ENCODE data around the gene THG1L.
"Not testable (repeated sequence)": the region's sequence is repeated elsewhere in the genome, so short reads cannot be mapped to it uniquely, and the experiment has no call there.

THG1L gene

GRCh38 chr5:157709346-157709745 lies 21.9 kb upstream of the THG1L start:
- no peak overlapping the region for H3K27ac ChIP-seq (ENCODE audit: low read length)
- H3K9ac ChIP-seq (ENCODE audit: low read depth, low read length) = no peak overlapping the region
- H3K4me3 ChIP-seq (ENCODE audit: low read length) = no peak overlapping the region
- H3K9me3 ChIP-seq (ENCODE audit: insufficient read depth, low read depth, low read length) = no peaks in the 10 kb centered on the region
- H3K4me1 ChIP-seq (ENCODE audit: insufficient read depth, low read length) = no peaks in the 10 kb centered on the region
- H3K36me3 ChIP-seq (ENCODE audit: insufficient read depth, low read depth, low read length) = no peaks in the 10 kb centered on the region
- no peaks in the 10 kb centered on the region for H3K27me3 ChIP-seq (ENCODE audit: insufficient read depth, low read length)

- no peak overlapping the region for H3K27ac ChIP-seq (ENCODE audit: low read length)
- no peaks in the 10 kb centered on the region for H3K9me3 ChIP-seq (ENCODE audit: insufficient read depth, low read depth, low read length)
- H3K36me3 ChIP-seq (ENCODE audit: insufficient read depth, low read depth, low read length) = no peaks in the 10 kb centered on the region
- H3K4me3 ChIP-seq (ENCODE audit: low read length) = no peak overlapping the region
- no peaks in the 10 kb centered on the region for H3K27me3 ChIP-seq (ENCODE audit: insufficient read depth, low read length)
- H3K9ac ChIP-seq (ENCODE audit: low read depth, low read length) = no peak overlapping the region
- H3K4me1 ChIP-seq (ENCODE audit: insufficient read depth, low read length) = no peaks in the 10 kb centered on the region
Measured at GRCh38 chr5:157710431-157710830, 20.8 kb upstream of the THG1L start.

GRCh38 chr5:157710882-157711281 lies 20.3 kb upstream of the THG1L start:
- Histone ChIP-seq H3K9me3 (ENCODE audit: insufficient read depth, low read depth, low read length) (no peaks in the 10 kb centered on the region), H3K9ac (ENCODE audit: low read depth, low read length) (no peak overlapping the region), H3K4me1 (ENCODE audit: insufficient read depth, low read length) (no peaks in the 10 kb centered on the region), H3K27me3 (ENCODE audit: insufficient read depth, low read length) (no peaks in the 10 kb centered on the region), H3K27ac (ENCODE audit: low read length) (no peak overlapping the region), H3K36me3 (ENCODE audit: insufficient read depth, low read depth, low read length) (no peaks in the 10 kb centered on the region), H3K4me3 (ENCODE audit: low read length) (no peak overlapping the region)

DNA sequence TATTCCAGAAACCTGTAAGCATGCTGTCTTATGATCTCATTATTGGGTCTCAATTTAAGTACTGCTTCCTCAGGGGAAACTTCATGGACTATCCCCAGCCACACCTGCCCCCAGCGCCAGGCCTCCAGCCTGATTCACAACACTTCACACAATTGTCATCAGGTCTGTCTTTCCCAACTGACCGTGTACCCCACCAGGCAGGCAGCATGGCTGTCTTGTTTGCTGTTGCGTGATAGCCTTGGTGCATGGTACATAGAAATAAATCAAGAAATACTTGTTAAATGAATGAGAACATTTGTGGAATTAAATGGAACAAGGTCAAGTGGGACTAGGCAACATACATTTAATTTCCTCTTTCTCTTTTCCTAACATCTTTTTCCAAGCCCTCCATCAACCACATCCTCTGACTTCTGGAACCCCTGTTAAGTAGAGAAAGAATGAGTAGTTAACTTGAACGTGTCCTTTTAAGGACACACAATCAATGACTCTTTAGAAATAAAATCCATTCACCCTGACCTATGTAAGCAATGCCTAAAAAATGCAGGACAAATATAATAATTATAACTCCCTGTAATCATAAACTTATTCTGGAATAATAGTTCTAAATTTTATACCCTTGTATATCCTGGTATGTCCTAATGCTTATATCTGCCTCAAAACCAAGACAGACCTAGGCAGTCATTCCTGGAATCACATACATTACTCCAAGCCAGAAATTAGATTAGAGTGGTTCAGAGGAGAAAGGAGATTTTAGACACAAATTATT lies 17.2 kb upstream of the THG1L start:
- no peaks in the 10 kb centered on the region for H3K4me1 ChIP-seq (ENCODE audit: insufficient read depth, low read length)
- no peak overlapping the region for H3K9ac ChIP-seq (ENCODE audit: low read depth, low read length)
- no peaks in the 10 kb centered on the region for H3K9me3 ChIP-seq (ENCODE audit: insufficient read depth, low read depth, low read length)
- no peak overlapping the region for H3K27ac ChIP-seq (ENCODE audit: low read length)
- no peaks in the 10 kb centered on the region for H3K36me3 ChIP-seq (ENCODE audit: insufficient read depth, low read depth, low read length)
- H3K4me3 ChIP-seq (ENCODE audit: low read length) = no peak overlapping the region
- H3K27me3 ChIP-seq (ENCODE audit: insufficient read depth, low read length) = no peaks in the 10 kb centered on the region

GRCh38 chr5:157714596-157714864 lies 16.7 kb upstream of the THG1L start:
- Histone ChIP-seq H3K4me3 (ENCODE audit: low read length) (no peak overlapping the region), H3K9me3 (ENCODE audit: insufficient read depth, low read depth, low read length) (no peaks in the 10 kb centered on the region), H3K27me3 (ENCODE audit: insufficient read depth, low read length) (no peaks in the 10 kb centered on the region), H3K4me1 (ENCODE audit: insufficient read depth, low read length) (no peaks in the 10 kb centered on the region), H3K36me3 (ENCODE audit: insufficient read depth, low read depth, low read length) (no peaks in the 10 kb centered on the region), H3K9ac (ENCODE audit: low read depth, low read length) (no peak overlapping the region), H3K27ac (ENCODE audit: low read length) (no peak overlapping the region)

DNA sequence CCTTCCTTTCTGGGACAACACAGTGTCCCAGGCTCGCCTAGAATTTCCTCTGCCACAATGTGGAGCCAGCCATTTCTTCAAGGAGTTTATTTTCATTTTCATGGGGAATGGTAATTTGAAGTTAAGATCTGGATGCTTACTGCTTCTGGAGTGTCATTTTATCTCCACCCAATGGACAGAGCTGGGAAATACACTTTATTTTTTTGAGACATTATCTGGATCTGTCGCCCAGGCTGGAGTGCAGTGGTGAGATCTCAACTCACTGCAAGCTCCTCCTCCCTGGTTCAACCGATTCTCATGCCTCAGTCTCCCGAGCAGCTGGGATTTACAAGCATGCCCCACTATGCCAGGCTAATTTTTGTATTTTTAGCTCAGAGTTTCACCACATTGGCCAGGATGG lies 12.7 kb upstream of the THG1L start:
- no peak overlapping the region for H3K9ac ChIP-seq (ENCODE audit: low read depth, low read length)
- no peak overlapping the region for H3K27ac ChIP-seq (ENCODE audit: low read length)
- H3K36me3 ChIP-seq (ENCODE audit: insufficient read depth, low read depth, low read length) = no peaks in the 10 kb centered on the region
- no peaks in the 10 kb centered on the region for H3K4me1 ChIP-seq (ENCODE audit: insufficient read depth, low read length)
- no peaks in the 10 kb centered on the region for H3K9me3 ChIP-seq (ENCODE audit: insufficient read depth, low read depth, low read length)
- no peaks in the 10 kb centered on the region for H3K27me3 ChIP-seq (ENCODE audit: insufficient read depth, low read length)
- no peak overlapping the region for H3K4me3 ChIP-seq (ENCODE audit: low read length)

GRCh38 chr5:157719245-157719644 lies 12.0 kb upstream of the THG1L start:
- no peak overlapping the region for H3K9ac ChIP-seq (ENCODE audit: low read depth, low read length)
- H3K4me3 ChIP-seq (ENCODE audit: low read length) = no peak overlapping the region
- H3K27me3 ChIP-seq (ENCODE audit: insufficient read depth, low read length) = no peaks in the 10 kb centered on the region
- no peaks in the 10 kb centered on the region for H3K9me3 ChIP-seq (ENCODE audit: insufficient read depth, low read depth, low read length)
- no peak overlapping the region for H3K27ac ChIP-seq (ENCODE audit: low read length)
- H3K4me1 ChIP-seq (ENCODE audit: insufficient read depth, low read length) = no peaks in the 10 kb centered on the region
- H3K36me3 ChIP-seq (ENCODE audit: insufficient read depth, low read depth, low read length) = no peaks in the 10 kb centered on the region

DNA sequence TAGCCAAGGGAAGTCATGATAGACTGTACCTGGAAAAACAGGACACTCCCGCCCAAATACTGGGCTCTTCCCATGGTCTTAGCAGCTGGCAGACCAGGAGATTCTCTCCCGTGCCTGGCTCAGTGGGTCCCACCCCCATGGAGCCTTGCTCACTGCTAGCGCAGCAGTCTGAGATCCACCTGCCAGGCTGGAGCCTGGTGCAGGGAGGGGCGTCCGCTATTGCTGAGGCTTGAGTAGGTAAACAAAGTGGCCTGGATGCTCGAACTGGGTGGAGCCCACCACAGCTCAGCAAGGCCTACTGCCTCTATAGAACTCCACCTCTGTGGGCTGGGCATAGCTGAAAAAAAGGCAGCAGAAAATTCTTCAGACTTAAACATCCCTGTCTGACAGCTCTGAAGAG lies 10.1 kb upstream of the THG1L start:
- H3K27ac ChIP-seq (ENCODE audit: low read length) = no peak overlapping the region
- H3K4me3 ChIP-seq (ENCODE audit: low read length) = no peak overlapping the region
- no peaks in the 10 kb centered on the region for H3K9me3 ChIP-seq (ENCODE audit: insufficient read depth, low read depth, low read length)
- no peaks in the 10 kb centered on the region for H3K36me3 ChIP-seq (ENCODE audit: insufficient read depth, low read depth, low read length)
- no peak overlapping the region for H3K9ac ChIP-seq (ENCODE audit: low read depth, low read length)
- no peaks in the 10 kb centered on the region for H3K4me1 ChIP-seq (ENCODE audit: insufficient read depth, low read length)
- no peaks in the 10 kb centered on the region for H3K27me3 ChIP-seq (ENCODE audit: insufficient read depth, low read length)

- not testable (repeated sequence) for H3K4me3 ChIP-seq (ENCODE audit: low read length); H3K9me3 ChIP-seq (ENCODE audit: insufficient read depth, low read depth, low read length); H3K27me3 ChIP-seq (ENCODE audit: insufficient read depth, low read length); H3K4me1 ChIP-seq (ENCODE audit: insufficient read depth, low read length); H3K27ac ChIP-seq (ENCODE audit: low read length); H3K9ac ChIP-seq (ENCODE audit: low read depth, low read length); H3K36me3 ChIP-seq (ENCODE audit: insufficient read depth, low read depth, low read length)
Measured at GRCh38 chr5:157722895-157723294, 8.3 kb upstream of the THG1L start.

- H3K4me3 ChIP-seq (ENCODE audit: low read length); H3K36me3 ChIP-seq (ENCODE audit: insufficient read depth, low read depth, low read length); H3K27me3 ChIP-seq (ENCODE audit: insufficient read depth, low read length); H3K9me3 ChIP-seq (ENCODE audit: insufficient read depth, low read depth, low read length); H3K4me1 ChIP-seq (ENCODE audit: insufficient read depth, low read length); H3K27ac ChIP-seq (ENCODE audit: low read length); H3K9ac ChIP-seq (ENCODE audit: low read depth, low read length): not testable (repeated sequence)
Measured at GRCh38 chr5:157726607-157727006, 4.6 kb upstream of the THG1L start.

DNA sequence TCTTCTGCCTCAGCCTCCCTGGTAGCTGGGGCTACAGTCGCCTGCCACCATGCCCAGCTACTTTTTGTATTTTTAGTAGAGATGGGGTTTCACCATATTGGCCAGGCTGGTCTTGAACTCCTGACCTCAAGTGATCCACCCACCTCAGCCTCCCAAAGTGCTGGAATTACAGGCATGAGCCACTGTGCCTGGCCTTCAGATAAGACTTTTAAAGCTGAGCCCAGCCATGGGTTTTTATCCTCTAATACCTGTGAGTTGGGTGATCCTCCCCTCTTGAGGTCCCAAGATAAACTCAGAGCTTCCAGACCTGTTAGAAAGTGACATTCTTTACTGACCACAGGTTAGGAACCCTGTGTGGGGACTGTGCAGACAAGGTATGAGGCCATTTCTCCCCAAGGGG lies 3.4 kb upstream of the THG1L start:
- H3K27ac ChIP-seq (ENCODE audit: low read length); H3K36me3 ChIP-seq (ENCODE audit: insufficient read depth, low read depth, low read length); H3K4me3 ChIP-seq (ENCODE audit: low read length); H3K9me3 ChIP-seq (ENCODE audit: insufficient read depth, low read depth, low read length); H3K4me1 ChIP-seq (ENCODE audit: insufficient read depth, low read length); H3K27me3 ChIP-seq (ENCODE audit: insufficient read depth, low read length); H3K9ac ChIP-seq (ENCODE audit: low read depth, low read length): not testable (repeated sequence)

DNA sequence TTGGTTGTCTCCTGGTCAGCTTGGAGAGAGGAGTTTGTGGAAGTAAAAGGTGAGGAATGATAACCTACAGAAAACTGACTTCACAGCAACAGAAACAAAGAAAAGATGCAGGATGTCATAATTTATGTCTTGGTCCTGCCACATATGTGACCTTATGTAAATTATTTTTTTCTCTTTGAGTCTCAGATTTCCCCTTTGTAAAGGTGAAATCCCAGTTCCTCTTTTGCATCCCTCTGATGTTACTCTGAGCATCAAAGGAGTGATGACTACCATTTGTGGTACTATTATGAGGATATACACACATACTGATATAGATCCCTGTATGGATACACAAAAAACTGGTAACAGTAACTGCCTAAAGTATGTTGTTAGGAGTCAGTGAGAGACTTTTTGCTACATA lies 1.4 kb upstream of the THG1L start:
- Histone ChIP-seq H3K4me3 (ENCODE audit: low read length) (no peak overlapping the region), H3K9me3 (ENCODE audit: insufficient read depth, low read depth, low read length) (no peaks in the 10 kb centered on the region), H3K27me3 (ENCODE audit: insufficient read depth, low read length) (no peaks in the 10 kb centered on the region), H3K27ac (ENCODE audit: low read length) (no peak overlapping the region), H3K4me1 (ENCODE audit: insufficient read depth, low read length) (0 out of 2 replicates have a peak, but pooled peaks cover 3% of the 10 kb centered on the region), H3K36me3 (ENCODE audit: insufficient read depth, low read depth, low read length) (peaks cover 16% of the 10 kb centered on the region; the same call in 1 of the 2 replicates), H3K9ac (ENCODE audit: low read depth, low read length) (no peak overlapping the region)
